Mammary epithelial cell (primary cell): ENCODE data around the gene CSRNP2.

Experiments used
- CTCF ChIP-seq, 2 donors: IDR thresholded peaks in 1 of 2; conservative IDR thresholded peaks in 1 of 2; 2 replicates each; pipeline ENCODE4 v1.5.1; 2011 to 2012; ENCODE audit warnings: inconsistent platforms in 2 of 2, low read length in 2 of 2, mild to moderate bottlenecking in 2 of 2, control low read depth in 1 of 2, low read depth in 1 of 2; ENCODE audit not compliant: insufficient read depth in 1 of 2; ENCODE audit errors: extremely low read depth in 1 of 2
- EZH2 ChIP-seq: IDR thresholded peaks from 2 replicates; pipeline ENCODE4 v1.6.1; 2012; ENCODE audit warnings: low read length, inconsistent platforms, borderline replicate concordance

- TF ChIP-seq EZH2 = no peak
- TF ChIP-seq CTCF (conservative IDR thresholded peaks at IDR 0.05 in 1 of 2, IDR thresholded peaks at IDR 0.05 in 1 of 2; ENCODE audit: extremely low read depth in 1 of 2, insufficient read depth in 1 of 2, low read depth in 1 of 2, low read length in 2 of 2) = no peak
These were observed 17.9 kb downstream of the CSRNP2 start for GRCh38 chr12:51065530-51065929.
